Fibroblast of lung (primary cell): ENCODE data around the gene CHST8.

Experiments
- EZH2 ChIP-seq: IDR thresholded peaks from 2 replicates; pipeline ENCODE4 v1.5.1; 2012; ENCODE audit warnings: low read length, control low read depth, mild to moderate bottlenecking; ENCODE audit errors: missing control alignments
- TF ChIP-seq, protein P1 (sequence below), 2 donors: IDR thresholded peaks in 1 of 2; conservative IDR thresholded peaks in 1 of 2; 1 replicate in 1 of 2; 2 replicates in 1 of 2; pipeline ENCODE4 v1.5.1; 2011 to 2012; ENCODE audit warnings: low read length in 2 of 2, control low read depth in 1 of 2, inconsistent platforms in 1 of 2, low read depth in 1 of 2, mild to moderate bottlenecking in 1 of 2

DNA sequence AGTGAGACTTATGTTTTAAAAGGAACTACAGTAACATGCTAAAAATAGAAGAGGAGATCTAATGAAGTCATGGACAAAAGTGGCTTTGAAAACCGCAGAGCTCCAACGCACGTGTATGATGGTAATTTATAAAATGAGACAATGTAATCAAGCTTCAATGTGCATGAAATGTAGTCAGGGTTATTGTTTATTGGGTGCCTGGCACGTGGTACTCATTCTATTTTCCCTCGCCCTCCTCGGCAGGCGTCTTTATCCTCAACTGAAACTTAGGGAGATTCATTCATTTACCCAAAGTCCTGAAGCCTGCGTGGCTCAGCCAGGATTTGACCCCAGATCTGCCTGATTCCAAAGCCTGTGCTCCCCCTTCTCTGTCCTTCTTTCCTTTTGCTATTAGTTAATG is 79.8 kb downstream of the CHST8 start:
- no peak for TF ChIP-seq EZH2
- TF ChIP-seq, protein P1, sequence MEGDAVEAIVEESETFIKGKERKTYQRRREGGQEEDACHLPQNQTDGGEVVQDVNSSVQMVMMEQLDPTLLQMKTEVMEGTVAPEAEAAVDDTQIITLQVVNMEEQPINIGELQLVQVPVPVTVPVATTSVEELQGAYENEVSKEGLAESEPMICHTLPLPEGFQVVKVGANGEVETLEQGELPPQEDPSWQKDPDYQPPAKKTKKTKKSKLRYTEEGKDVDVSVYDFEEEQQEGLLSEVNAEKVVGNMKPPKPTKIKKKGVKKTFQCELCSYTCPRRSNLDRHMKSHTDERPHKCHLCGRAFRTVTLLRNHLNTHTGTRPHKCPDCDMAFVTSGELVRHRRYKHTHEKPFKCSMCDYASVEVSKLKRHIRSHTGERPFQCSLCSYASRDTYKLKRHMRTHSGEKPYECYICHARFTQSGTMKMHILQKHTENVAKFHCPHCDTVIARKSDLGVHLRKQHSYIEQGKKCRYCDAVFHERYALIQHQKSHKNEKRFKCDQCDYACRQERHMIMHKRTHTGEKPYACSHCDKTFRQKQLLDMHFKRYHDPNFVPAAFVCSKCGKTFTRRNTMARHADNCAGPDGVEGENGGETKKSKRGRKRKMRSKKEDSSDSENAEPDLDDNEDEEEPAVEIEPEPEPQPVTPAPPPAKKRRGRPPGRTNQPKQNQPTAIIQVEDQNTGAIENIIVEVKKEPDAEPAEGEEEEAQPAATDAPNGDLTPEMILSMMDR (conservative IDR thresholded peaks at IDR 0.05 in 1 of 2, IDR thresholded peaks at IDR 0.05 in 1 of 2; ENCODE audit: low read depth in 1 of 2, low read length in 2 of 2): no peak
